ENCODE data around the gene SPSB2.

GRCh38 chr12:6890789-6891645 lies 17.9 kb upstream of the SPSB2 start:
- TF ChIP-seq REST (IDR thresholded peaks at IDR 0.05; ENCODE audit: borderline replicate concordance) = no peak
- TF ChIP-seq CTCF (IDR thresholded peaks at IDR 0.05; ENCODE audit: poor library complexity, severe bottlenecking) = peak; percentile 97
- peak; percentile 58 for TF ChIP-seq MXI1 (conservative IDR thresholded peaks at IDR 0.05; ENCODE audit: poor library complexity, severe bottlenecking)
- TF ChIP-seq EP300 (conservative IDR thresholded peaks at IDR 0.05; ENCODE audit: poor library complexity, severe bottlenecking) = peak; percentile 60
- TF ChIP-seq POLR2AphosphoS5 (IDR thresholded peaks at IDR 0.05) = peak; percentile 74
